HCT116 (cell line): ENCODE data around the gene RCOR2. TPM values are rescaled to one million over a fixed set of nuclear protein-coding genes. Genes with fewer than 3 reads are reported as not detected.

Experiments used
- ATAC-seq: fragments of 200-7000 bp; cut with Tn5 transposase; 2 replicates; pipeline ENCODE4 v1.9.1; 2020; ENCODE audit warnings: mild to moderate bottlenecking, moderate library complexity
- BruUV-seq: library from RNA; stranded (reverse); fragments of 400-500 nt; replicated peaks from 2 replicates; lab custom pipeline; 2021; lab: Mats Ljungman, UMichigan
- CTCF ChIA-PET: fragments of 300-600 bp; sonication (Branson Sonifier 250); formaldehyde crosslinking; loops from one replicate; lab custom pipeline; 2021; ENCODE audit warnings: antibody characterized with exemption; lab: Charles Lee
- POLR2A ChIA-PET: fragments of 300-600, 350-600 bp; sonication (Branson Sonifier 250); formaldehyde crosslinking; loops from one replicate; lab custom pipeline; 2021; ENCODE audit warnings: antibody characterized with exemption; lab: Charles Lee
- RAD21 ChIA-PET, 2 experiments: fragments of 300-600 bp; sonication (Branson Sonifier 250); formaldehyde crosslinking; loops; one replicate each; lab custom pipeline; 2023; ENCODE audit warnings: low total read pairs in 2 of 2; ENCODE audit not compliant: uncharacterized antibody in 2 of 2, unreplicated experiment in 2 of 2, low non-redundant PET in 1 of 2; lab: Charles Lee
- DNase-seq: peaks from one replicate; pipeline ENCODE4 v3.0.0-alpha.2; 2010; ENCODE audit warnings: low read depth, low spot score
- H2AFZ ChIP-seq: fragments of 200-600 bp; shearing (Covaris generic), sonication (generic); 2 replicates; pipeline ENCODE4 v1.6.1; 2017; ENCODE audit warnings: low read depth, mixed run types, mixed read lengths, antibody characterized with exemption, low read length; ENCODE audit not compliant: poor library complexity, severe bottlenecking
- H3K27ac ChIP-seq: 2 replicates; pipeline ENCODE4 v1.5.1; 2012; ENCODE audit warnings: low read depth, low read length
- H3K27me3 ChIP-seq: fragments of 200-600 bp; sonication (generic); 2 replicates; pipeline ENCODE4 v1.6.1; 2016; ENCODE audit warnings: mixed run types, low read length, mixed read lengths; ENCODE audit not compliant: insufficient read depth
- H3K36me3 ChIP-seq, 2 experiments: fragments of 200-500 bp in 1 of 2; fragments of 200-600 bp in 1 of 2; sonication (Bioruptor generic) in 1 of 2; sonication (generic) in 1 of 2; 2 replicates each; pipeline versions ENCODE4 v1.5.1 to v1.6.1; 2014 to 2016; ENCODE audit warnings: low read length in 2 of 2, inconsistent platforms in 1 of 2, mixed read lengths in 1 of 2, mixed run types in 1 of 2; ENCODE audit not compliant: insufficient read depth in 2 of 2, control insufficient read depth in 1 of 2
- H3K4me1 ChIP-seq, 2 experiments: fragments of 200-600 bp in 1 of 2; sonication (generic) in 1 of 2; 2 replicates each; pipeline versions ENCODE4 v1.5.1 to v1.6.1; 2012 to 2017; ENCODE audit warnings: low read length in 2 of 2, inconsistent platforms in 1 of 2, mild to moderate bottlenecking in 1 of 2, mixed read lengths in 1 of 2, mixed run types in 1 of 2, moderate library complexity in 1 of 2; ENCODE audit not compliant: insufficient read depth in 2 of 2, control insufficient read depth in 1 of 2
- H3K4me2 ChIP-seq: fragments of 200-600 bp; sonication (generic); 2 replicates; pipeline ENCODE4 v1.6.1; 2017; ENCODE audit warnings: mixed run types, low read length, mixed read lengths
- H3K4me3 ChIP-seq, 2 experiments: fragments of 200-600 bp in 1 of 2; sonication (generic) in 1 of 2; replicated peaks in 1 of 2; 2 replicates each; pipeline ENCODE4 v1.5.1; 2011 to 2016; ENCODE audit warnings: low read length in 2 of 2, control low read depth in 1 of 2, low read depth in 1 of 2, mild to moderate bottlenecking in 1 of 2, mixed read lengths in 1 of 2, mixed run types in 1 of 2
- H3K79me2 ChIP-seq: fragments of 200-600 bp; sonication (generic); 2 replicates; pipeline ENCODE4 v1.6.1; 2017; ENCODE audit warnings: mild to moderate bottlenecking, mixed run types, low read length, moderate library complexity, mixed read lengths; ENCODE audit not compliant: insufficient read depth
- H3K9ac ChIP-seq: fragments of 200-600 bp; sonication (generic); 2 replicates; pipeline ENCODE4 v1.6.1; 2016; ENCODE audit warnings: low read length, mixed read lengths
- H3K9me2 ChIP-seq: fragments of 200-600 bp; sonication (generic), shearing (Covaris generic); 2 replicates; pipeline ENCODE4 v1.6.1; 2017; ENCODE audit warnings: mixed run types, mild to moderate bottlenecking, moderate library complexity; ENCODE audit not compliant: insufficient read depth
- H3K9me3 ChIP-seq, 2 experiments: fragments of 200-500 bp in 1 of 2; fragments of 200-600 bp in 1 of 2; sonication (Bioruptor generic) in 1 of 2; sonication (generic) in 1 of 2; 2 replicates each; pipeline ENCODE4 v1.6.1; 2014 to 2017; ENCODE audit warnings: low read length in 2 of 2, mixed read lengths in 2 of 2, inconsistent platforms in 1 of 2, low read depth in 1 of 2, mild to moderate bottlenecking in 1 of 2, mixed run types in 1 of 2, moderate library complexity in 1 of 2; ENCODE audit not compliant: control insufficient read depth in 1 of 2, insufficient read depth in 1 of 2
- H4K20me1 ChIP-seq: fragments of 200-600 bp; sonication (generic), shearing (Covaris generic); 2 replicates; pipeline ENCODE4 v1.6.1; 2017; ENCODE audit warnings: mixed run types, mild to moderate bottlenecking, moderate library complexity; ENCODE audit not compliant: insufficient read depth
- CBX3 ChIP-seq: IDR thresholded peaks from 2 replicates; pipeline ENCODE4 v1.6.1; 2012; ENCODE audit warnings: low read depth
- CEBPB ChIP-seq: IDR thresholded peaks from 2 replicates; pipeline ENCODE4 v1.6.1; 2012; ENCODE audit warnings: low read depth
- EGR1 ChIP-seq: IDR thresholded peaks from 2 replicates; pipeline ENCODE4 v1.6.1; 2012; ENCODE audit warnings: low read depth
- EZH2 ChIP-seq: fragments of 200-600 bp; sonication (generic); IDR thresholded peaks from 2 replicates; pipeline ENCODE4 v1.6.1; 2017; ENCODE audit warnings: antibody characterized with exemption, mixed run types
- EZH2phosphoT487 ChIP-seq: fragments of 200-600 bp; IDR thresholded peaks from 2 replicates; pipeline ENCODE4 v1.6.1; 2018; ENCODE audit warnings: antibody characterized with exemption, borderline replicate concordance
- FOSL1 ChIP-seq: IDR thresholded peaks from 2 replicates; pipeline ENCODE4 v1.6.1; 2012; ENCODE audit warnings: low read depth
- JUND ChIP-seq: IDR thresholded peaks from 2 replicates; pipeline ENCODE4 v1.6.1; 2012
- POLR2A ChIP-seq: IDR thresholded peaks from 2 replicates; pipeline ENCODE4 v1.7.0; 2011; ENCODE audit warnings: borderline replicate concordance; ENCODE audit not compliant: insufficient read depth, insufficient read length; ENCODE audit errors: extremely low read depth
- POLR2AphosphoS5 ChIP-seq: IDR thresholded peaks from 2 replicates; pipeline ENCODE4 v1.6.1; 2011; ENCODE audit warnings: mild to moderate bottlenecking, low read depth, low read length, moderate library complexity
- RAD21 ChIP-seq: IDR thresholded peaks from 2 replicates; pipeline ENCODE4 v1.6.1; 2012; ENCODE audit warnings: low read depth, mild to moderate bottlenecking
- SIN3A ChIP-seq: IDR thresholded peaks from 2 replicates; pipeline ENCODE4 v1.6.1; 2012; ENCODE audit warnings: low read depth
- SP1 ChIP-seq: IDR thresholded peaks from 2 replicates; pipeline ENCODE4 v1.6.1; 2012; ENCODE audit warnings: low read depth
- SRF ChIP-seq: IDR thresholded peaks from 2 replicates; pipeline ENCODE4 v1.6.1; 2012; ENCODE audit warnings: low read depth
- TCF7L2 ChIP-seq: IDR thresholded peaks from 2 replicates; pipeline ENCODE4 v1.7.0; 2011; ENCODE audit warnings: borderline replicate concordance, inconsistent platforms; ENCODE audit not compliant: insufficient read depth, insufficient read length; ENCODE audit errors: extremely low read depth
- ZNF274 ChIP-seq: fragments of 200-500 bp; sonication (Bioruptor generic); IDR thresholded peaks from 2 replicates; pipeline ENCODE4 v1.6.1; 2014; ENCODE audit warnings: mild to moderate bottlenecking, low read depth, low read length, inconsistent platforms
- intact Hi-C: fragments of 100-400 bp; cut with micrococcal nuclease; formaldehyde crosslinking; loops from 2 replicates; pipeline ENCODE4 v1.10.0; 2022
- total RNA-seq: library from RNA; stranded (reverse); gene quantifications from one replicate; pipeline ENCODE4 v1.2.1, GENCODE V29; 2021; ENCODE audit not compliant: unreplicated experiment
- TF ChIP-seq, protein P1 (sequence below), 3 experiments: fragments of 200-600 bp in 1 of 3; sonication (generic) in 1 of 3; IDR thresholded peaks in 2 of 3; conservative IDR thresholded peaks in 1 of 3; 2 replicates each; pipeline ENCODE4 v1.5.1; 2012 to 2017; ENCODE audit warnings: low read depth in 2 of 3, low read length in 2 of 3, antibody characterized with exemption in 1 of 3, borderline replicate concordance in 1 of 3, control low read depth in 1 of 3, mild to moderate bottlenecking in 1 of 3, mixed read lengths in 1 of 3, mixed run types in 1 of 3, moderate library complexity in 1 of 3; ENCODE audit not compliant: insufficient read depth in 1 of 3
- TF ChIP-seq, protein P2 (sequence below): IDR thresholded peaks from 2 replicates; pipeline ENCODE4 v1.6.1; 2012
- TF ChIP-seq, protein P3 (sequence below): IDR thresholded peaks from 2 replicates; pipeline ENCODE4 v1.6.1; 2012

RCOR2 gene
- total RNA-seq, 1 experiment from 2014 or later, result 10.8 TPM

DNA sequence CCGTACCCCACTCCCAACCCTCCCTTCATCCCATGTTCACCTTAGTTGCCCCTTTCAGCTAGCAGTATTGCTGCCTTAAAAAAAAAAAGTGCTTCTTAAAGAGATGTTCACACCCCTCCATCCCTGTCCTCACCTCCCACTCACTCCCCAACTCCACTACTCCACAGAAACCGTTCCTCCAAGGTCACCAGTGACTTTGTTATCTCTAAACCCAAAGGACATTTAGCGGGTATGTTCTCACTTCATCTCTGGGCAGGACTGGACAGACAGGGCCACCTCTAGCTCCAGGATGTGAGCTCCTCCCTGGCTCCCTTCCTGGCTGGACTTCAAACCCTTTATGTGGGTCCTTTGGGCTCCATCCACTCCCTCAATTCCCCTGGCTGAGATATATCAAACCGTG is 6.4 kb upstream of the RCOR2 start:
- no peak for DNase-seq
- H2AFZ ChIP-seq, result no peak overlapping the region
- H3K27me3 ChIP-seq, result no peaks in the 10 kb centered on the region
- no peaks in the 10 kb centered on the region for H3K9me2 ChIP-seq
- intact Hi-C loops, result no loop called here
- peaks cover 18 to 31% of the 10 kb centered on the region in 2 experiments for H3K4me1 ChIP-seq
- no peaks in the 10 kb centered on the region for H4K20me1 ChIP-seq
- no peak overlapping the region for H3K9ac ChIP-seq
- no peak for ATAC-seq
- H3K27ac ChIP-seq, result no peak overlapping the region
- TF ChIP-seq POLR2A, result no peak
- no peak for TF ChIP-seq FOSL1
- no peak for TF ChIP-seq POLR2AphosphoS5
- no peak for TF ChIP-seq SP1
- no peak for TF ChIP-seq EGR1
- no peak for TF ChIP-seq EZH2phosphoT487
- no peak for TF ChIP-seq RAD21
- TF ChIP-seq CEBPB, result no peak
- TF ChIP-seq, protein P1, sequence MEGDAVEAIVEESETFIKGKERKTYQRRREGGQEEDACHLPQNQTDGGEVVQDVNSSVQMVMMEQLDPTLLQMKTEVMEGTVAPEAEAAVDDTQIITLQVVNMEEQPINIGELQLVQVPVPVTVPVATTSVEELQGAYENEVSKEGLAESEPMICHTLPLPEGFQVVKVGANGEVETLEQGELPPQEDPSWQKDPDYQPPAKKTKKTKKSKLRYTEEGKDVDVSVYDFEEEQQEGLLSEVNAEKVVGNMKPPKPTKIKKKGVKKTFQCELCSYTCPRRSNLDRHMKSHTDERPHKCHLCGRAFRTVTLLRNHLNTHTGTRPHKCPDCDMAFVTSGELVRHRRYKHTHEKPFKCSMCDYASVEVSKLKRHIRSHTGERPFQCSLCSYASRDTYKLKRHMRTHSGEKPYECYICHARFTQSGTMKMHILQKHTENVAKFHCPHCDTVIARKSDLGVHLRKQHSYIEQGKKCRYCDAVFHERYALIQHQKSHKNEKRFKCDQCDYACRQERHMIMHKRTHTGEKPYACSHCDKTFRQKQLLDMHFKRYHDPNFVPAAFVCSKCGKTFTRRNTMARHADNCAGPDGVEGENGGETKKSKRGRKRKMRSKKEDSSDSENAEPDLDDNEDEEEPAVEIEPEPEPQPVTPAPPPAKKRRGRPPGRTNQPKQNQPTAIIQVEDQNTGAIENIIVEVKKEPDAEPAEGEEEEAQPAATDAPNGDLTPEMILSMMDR (IDR thresholded peaks at IDR 0.05 in 2 of 3, conservative IDR thresholded peaks at IDR 0.05 in 1 of 3; ENCODE audit: borderline replicate concordance in 1 of 3, insufficient read depth in 1 of 3, low read depth in 2 of 3, low read length in 2 of 3), result no peak
- TF ChIP-seq SIN3A, result no peak
- TF ChIP-seq SRF, result no peak
- TF ChIP-seq CBX3, result no peak
- TF ChIP-seq ZNF274, result no peak
- TF ChIP-seq EZH2, result no peak
- no peak for TF ChIP-seq JUND
- TF ChIP-seq, protein P2, sequence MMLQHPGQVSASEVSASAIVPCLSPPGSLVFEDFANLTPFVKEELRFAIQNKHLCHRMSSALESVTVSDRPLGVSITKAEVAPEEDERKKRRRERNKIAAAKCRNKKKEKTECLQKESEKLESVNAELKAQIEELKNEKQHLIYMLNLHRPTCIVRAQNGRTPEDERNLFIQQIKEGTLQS, result no peak
- TF ChIP-seq, protein P3, sequence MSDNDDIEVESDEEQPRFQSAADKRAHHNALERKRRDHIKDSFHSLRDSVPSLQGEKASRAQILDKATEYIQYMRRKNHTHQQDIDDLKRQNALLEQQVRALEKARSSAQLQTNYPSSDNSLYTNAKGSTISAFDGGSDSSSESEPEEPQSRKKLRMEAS, result no peak
- TF ChIP-seq TCF7L2, result no peak
- TF ChIP-seq, all 23 proteins: peak for 0
- Histone ChIP-seq H3K4me2 (no peak overlapping the region), H3K9me3 (no peaks in the 10 kb centered on the region), H3K79me2 (no peaks in the 10 kb centered on the region), H3K4me3 (no peak overlapping the region), H3K36me3 (no peaks in the 10 kb centered on the region)
- BruUV-seq, result no TSS peak
- POLR2A ChIA-PET, result no interaction called here
- RAD21 ChIA-PET, result no interaction called here
- CTCF ChIA-PET, result interaction anchor here (1.0 kb wide), 1 partner anchor 11 kb away, joined by 3 read pairs; no protein-coding TSS in a partner anchor
